Spleen (tissue), 11 donors: ENCODE measurements around the gene PDE1C. TPM values are rescaled to one million over a fixed set of nuclear protein-coding genes. Genes with fewer than 3 reads are reported as not detected.

Experiments
- DNase-seq: peaks from one replicate; pipeline ENCODE4 v3.0.0-alpha.2; 2020
- H3K27ac ChIP-seq, 8 donors: fragments of 200-600 bp; sonication (generic) in 7 of 8; 1 replicate in 4 of 8; 2 replicates in 4 of 8; pipeline versions ENCODE4 v1.5.0 to v1.8.0; 2016 to 2021; ENCODE audit warnings: inconsistent platforms in 4 of 8, mild to moderate bottlenecking in 4 of 8, moderate library complexity in 1 of 8
- H3K27me3 ChIP-seq, 7 donors: fragments of 200-600 bp; sonication (generic) in 6 of 7; replicated peaks in 1 of 7; 1 replicate in 4 of 7; 2 replicates in 3 of 7; pipeline versions ENCODE4 v1.5.0 to v1.8.0; 2016 to 2021; ENCODE audit warnings: inconsistent platforms in 3 of 7, mild to moderate bottlenecking in 1 of 7
- H3K36me3 ChIP-seq, 6 donors: fragments of 200-600 bp; sonication (generic) in 5 of 6; 1 replicate in 4 of 6; 2 replicates in 2 of 6; pipeline versions ENCODE4 v1.5.0 to v1.8.0; 2016 to 2021; ENCODE audit warnings: inconsistent platforms in 2 of 6
- H3K4me1 ChIP-seq, 6 donors: fragments of 200-600 bp; sonication (generic) in 5 of 6; 1 replicate in 3 of 6; 2 replicates in 3 of 6; pipeline versions ENCODE4 v1.5.0 to v1.8.0; 2016 to 2021; ENCODE audit warnings: inconsistent platforms in 3 of 6
- H3K4me3 ChIP-seq, 8 donors: fragments of 200-600 bp; sonication (generic) in 7 of 8; 1 replicate in 4 of 8; 2 replicates in 4 of 8; pipeline versions ENCODE4 v1.5.0 to v1.8.0; 2016 to 2021; ENCODE audit warnings: inconsistent platforms in 4 of 8, mild to moderate bottlenecking in 4 of 8, moderate library complexity in 2 of 8
- H3K9me3 ChIP-seq, 8 donors: fragments of 200-600 bp; sonication (generic) in 7 of 8; 1 replicate in 4 of 8; 2 replicates in 4 of 8; pipeline versions ENCODE4 v1.5.0 to v1.8.0; 2016 to 2021; ENCODE audit warnings: inconsistent platforms in 4 of 8
- CTCF ChIP-seq, 11 experiments: fragments of 200-600 bp in 7 of 11; fragments of 450-650 bp in 4 of 11; sonication (generic) in 4 of 11; IDR thresholded peaks in 8 of 11; conservative IDR thresholded peaks in 3 of 11; 1 replicate in 7 of 11; 2 replicates in 4 of 11; pipeline versions ENCODE4 v1.4.0 to v1.8.0; 2016 to 2021; ENCODE audit warnings: antibody characterized with exemption in 11 of 11, inconsistent platforms in 4 of 11, mild to moderate bottlenecking in 1 of 11
- POLR2A ChIP-seq, 3 donors: fragments of 450-650 bp; IDR thresholded peaks; one replicate each; pipeline ENCODE4 v1.5.1; 2017; ENCODE audit warnings: antibody characterized with exemption in 3 of 3, mild to moderate bottlenecking in 1 of 3
- POLR2AphosphoS5 ChIP-seq, 3 donors: sonication (generic); formaldehyde crosslinking; IDR thresholded peaks; one replicate each; pipeline ENCODE4 v1.5.1; 2017; ENCODE audit warnings: antibody characterized with exemption in 3 of 3
- WGBS, 5 donors: extraction: QIAGEN DNeasy Blood & Tissue Kit in 3 of 5; methylation state at CpG; one replicate each; pipeline versions ENCODE4 v1.1.5 to v1.1.7; 2013 to 2018; 5-methylcytosine and 5-hydroxymethylcytosine counted together
- intact Hi-C: fragments of 100-400 bp; cut with DNase I; formaldehyde crosslinking; loops from one replicate; pipeline ENCODE4 v1.15.0; 2023; ENCODE audit warnings: low total_unique reads
- polyA plus RNA-seq, 3 donors: library from polyadenylated mRNA; stranded (reverse); fragments of 200-250 nt; gene quantifications; one replicate each; pipeline ENCODE4 v1.2.1, GENCODE V29; 2013
- total RNA-seq, 7 donors: library from RNA; depleted of rRNA in 3 of 7; stranded (reverse); fragments of >200 nt in 3 of 7; fragmentation: NEBNext Ultra II Directional in 4 of 7; extraction: Animal tissue kit (Norgen Biotek cat#: 25700) in 4 of 7; gene quantifications; one replicate each; pipeline versions ENCODE4 v1.1.0 to v1.2.1, GENCODE V29; 2016 to 2021
- donor health status: healthy with polysubstance abuse.
- donor health status: DM: no; HTN: no; CAD: no; lungs with moderate emphysema.
- donor health status: DM: no; HTN: no; CAD: no.
- donor health status: Bipolar disorder and iron deficiency.
- donor health status: healthy.
- donor health status: DM: no; HTN: no; CAD: no.
- donor health status: DM: yes; HTN: yes; CAD: no.

Gene PDE1C
- total and polyA plus RNA-seq, 10 donors = 0.53 to 3.3 (median 1.6) TPM

GRCh38 chr7:32005577-32005976 is 64.6 kb downstream of the PDE1C start:
- 93 to 98% (median 95%) methylated on average over 2 of the region's 2 CpGs for WGBS, 5 donors
- peaks cover 0 to 38% (median 18%) of the 10 kb centered on the region in 8 donors for H3K9me3 ChIP-seq
- H3K4me3 ChIP-seq = no peak overlapping the region
- no peak overlapping the region for H3K27ac ChIP-seq
- H3K4me1 ChIP-seq = no peaks in the 10 kb centered on the region
- no peak for DNase-seq
- TF ChIP-seq POLR2A (IDR thresholded peaks at IDR 0.05) (no peak), CTCF (IDR thresholded peaks at IDR 0.05 in 8 of 11, conservative IDR thresholded peaks at IDR 0.05 in 3 of 11) (no peak), POLR2AphosphoS5 (IDR thresholded peaks at IDR 0.05) (no peak)
- intact Hi-C loops = no loop called here
- H3K36me3 ChIP-seq = no peaks in the 10 kb centered on the region
- no peaks in the 10 kb centered on the region for H3K27me3 ChIP-seq

- Histone ChIP-seq H3K27me3 (no peaks in the 10 kb centered on the region), H3K27ac (no peak overlapping the region), H3K9me3 (peaks cover 0 to 43% (median 18%) of the 10 kb centered on the region in 8 donors), H3K36me3 (no peaks in the 10 kb centered on the region), H3K4me1 (no peaks in the 10 kb centered on the region), H3K4me3 (no peak overlapping the region)
- DNase-seq = no peak
- WGBS, 5 donors = 83 to 94% (median 86%) methylated on average over 4 of the region's 4 CpGs
- intact Hi-C loops = no loop called here
- TF ChIP-seq CTCF (IDR thresholded peaks at IDR 0.05 in 8 of 11, conservative IDR thresholded peaks at IDR 0.05 in 3 of 11) (no peak), POLR2A (IDR thresholded peaks at IDR 0.05) (no peak), POLR2AphosphoS5 (IDR thresholded peaks at IDR 0.05) (no peak)
Measured at GRCh38 chr7:32001948-32002347, 68.3 kb downstream of the PDE1C start.

- intact Hi-C loops = no loop called here
- TF ChIP-seq POLR2A (IDR thresholded peaks at IDR 0.05) = no peak
- no peak for TF ChIP-seq POLR2AphosphoS5 (IDR thresholded peaks at IDR 0.05)
- TF ChIP-seq CTCF (IDR thresholded peaks at IDR 0.05 in 8 of 11, conservative IDR thresholded peaks at IDR 0.05 in 3 of 11) = no peak
- WGBS, 5 donors = 59 to 89% (median 75%) methylated on average over 2 of the region's 2 CpGs
- no peak overlapping the region for H3K27ac ChIP-seq
- peaks cover 0 to 26% (median 13%) of the 10 kb centered on the region in 8 donors for H3K9me3 ChIP-seq
- no peaks in the 10 kb centered on the region for H3K27me3 ChIP-seq
- no peaks in the 10 kb centered on the region for H3K36me3 ChIP-seq
- no peak overlapping the region for H3K4me3 ChIP-seq
- H3K4me1 ChIP-seq = no peaks in the 10 kb centered on the region
- DNase-seq = no peak
Measured at GRCh38 chr7:31997423-31997822, 72.8 kb downstream of the PDE1C start.

- DNase-seq = no peak
- Histone ChIP-seq H3K27ac (no peak overlapping the region), H3K4me3 (no peak overlapping the region), H3K9me3 (peaks cover 0 to 3% (median 0%) of the 10 kb centered on the region in 8 donors), H3K36me3 (no peaks in the 10 kb centered on the region), H3K4me1 (no peaks in the 10 kb centered on the region), H3K27me3 (no peaks in the 10 kb centered on the region)
- 87 to 96% (median 93%) methylated on average over 2 of the region's 2 CpGs for WGBS, 5 donors
- intact Hi-C loops = no loop called here
- no peak for TF ChIP-seq POLR2A (IDR thresholded peaks at IDR 0.05)
- no peak for TF ChIP-seq POLR2AphosphoS5 (IDR thresholded peaks at IDR 0.05)
- TF ChIP-seq CTCF (IDR thresholded peaks at IDR 0.05 in 8 of 11, conservative IDR thresholded peaks at IDR 0.05 in 3 of 11) = no peak
Measured at GRCh38 chr7:31995134-31995533, 75.1 kb downstream of the PDE1C start.
